Activated T-cell treated with anti-CD3 and anti-CD28 coated beads for 1 hour (primary cell): Measurements from ENCODE around the gene OXT.
A peak's percentile ranks its signal among the peaks of the same experiment; 100 is the strongest.
"Not testable (repeated sequence)": the region's sequence is repeated elsewhere in the genome, so short reads cannot be mapped to it uniquely, and the experiment has no call there.

ENCODE experiments used
- DNase-seq: peaks from one replicate; pipeline ENCODE4 v3.0.0-alpha.2; 2020; ENCODE audit warnings: low read depth

OXT gene

DNA sequence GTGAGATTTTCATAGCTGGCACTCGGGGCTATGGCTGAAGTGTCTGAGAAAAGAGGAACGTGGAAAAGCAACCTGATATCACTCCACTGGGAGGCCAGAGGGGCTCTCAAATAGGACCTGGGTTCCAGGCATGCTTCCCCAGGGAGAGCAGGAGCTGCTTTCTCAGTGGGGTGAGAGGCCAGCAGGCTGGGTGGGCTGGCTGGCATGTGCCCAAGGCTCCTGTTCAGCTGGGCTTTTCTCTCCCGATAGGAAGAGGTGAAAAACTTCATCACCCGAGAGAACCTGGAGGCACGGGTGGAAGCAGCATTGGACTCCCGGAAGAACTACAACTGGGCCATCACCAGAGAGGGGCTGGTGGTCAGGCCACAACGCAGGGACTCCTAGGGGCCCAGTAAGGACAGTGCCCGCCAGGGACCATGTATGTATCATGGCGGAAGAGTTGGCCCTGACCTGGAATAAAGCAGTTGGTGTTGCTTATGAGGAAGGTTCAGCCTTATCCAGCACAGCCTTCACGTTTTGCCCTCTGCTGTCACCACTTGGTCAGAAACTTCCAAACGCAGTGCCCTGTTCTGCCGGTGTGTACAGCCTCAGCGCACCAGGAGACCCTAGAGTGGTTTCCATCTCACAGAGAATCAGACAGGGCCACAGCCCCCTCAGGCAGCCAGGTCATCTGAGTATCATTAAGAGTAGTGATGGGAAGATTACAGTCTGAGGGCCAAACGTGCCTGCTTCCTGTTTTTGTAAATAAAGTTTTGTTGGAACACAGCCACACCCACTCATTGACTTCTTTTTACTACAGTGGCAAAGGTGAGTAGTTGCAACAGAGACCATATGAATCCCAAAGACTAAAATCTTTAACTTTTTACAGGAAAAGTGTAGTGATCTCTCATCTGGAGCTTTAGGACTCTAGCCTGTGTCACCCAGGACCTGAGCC, 23.7 kb upstream of the OXT start:
- no peak for DNase-seq

DNA sequence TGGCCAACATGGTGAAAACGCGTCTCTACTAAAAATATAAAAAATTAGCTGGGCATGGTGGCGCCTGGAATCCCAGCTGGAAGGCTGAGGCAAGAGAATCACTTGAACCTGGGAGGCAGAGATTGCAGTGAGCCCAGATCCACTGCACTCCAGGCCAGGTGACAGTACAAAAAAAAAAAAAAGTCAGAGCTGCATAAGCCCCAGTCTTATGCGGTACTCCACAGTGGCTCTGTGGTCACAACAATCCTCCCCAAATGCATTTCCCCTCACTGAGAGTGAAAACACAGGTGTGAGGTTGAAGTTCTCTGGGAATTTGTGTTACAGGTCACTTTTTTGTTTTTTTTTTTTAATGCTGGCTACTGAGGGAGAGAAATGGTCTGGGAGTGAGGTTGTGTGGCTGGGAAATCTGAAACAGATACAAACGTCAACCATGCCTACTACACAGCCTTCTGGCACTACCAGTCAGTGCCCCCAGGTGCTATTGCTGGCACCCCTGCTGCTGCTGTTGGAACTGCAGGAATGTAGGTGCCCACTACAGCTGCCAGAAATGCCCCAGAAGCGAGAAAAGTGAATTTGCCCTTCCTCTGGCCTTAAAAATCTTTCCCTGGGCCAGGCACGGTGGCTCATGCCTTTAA, 19.9 kb upstream of the OXT start:
- no peak for DNase-seq

- DNase-seq, result no peak
Observed at GRCh38 chr20:3059489-3059888, 11.9 kb upstream of the OXT start.

GRCh38 chr20:3064119-3064518, 7.3 kb upstream of the OXT start:
- DNase-seq, result not testable (repeated sequence)

DNA sequence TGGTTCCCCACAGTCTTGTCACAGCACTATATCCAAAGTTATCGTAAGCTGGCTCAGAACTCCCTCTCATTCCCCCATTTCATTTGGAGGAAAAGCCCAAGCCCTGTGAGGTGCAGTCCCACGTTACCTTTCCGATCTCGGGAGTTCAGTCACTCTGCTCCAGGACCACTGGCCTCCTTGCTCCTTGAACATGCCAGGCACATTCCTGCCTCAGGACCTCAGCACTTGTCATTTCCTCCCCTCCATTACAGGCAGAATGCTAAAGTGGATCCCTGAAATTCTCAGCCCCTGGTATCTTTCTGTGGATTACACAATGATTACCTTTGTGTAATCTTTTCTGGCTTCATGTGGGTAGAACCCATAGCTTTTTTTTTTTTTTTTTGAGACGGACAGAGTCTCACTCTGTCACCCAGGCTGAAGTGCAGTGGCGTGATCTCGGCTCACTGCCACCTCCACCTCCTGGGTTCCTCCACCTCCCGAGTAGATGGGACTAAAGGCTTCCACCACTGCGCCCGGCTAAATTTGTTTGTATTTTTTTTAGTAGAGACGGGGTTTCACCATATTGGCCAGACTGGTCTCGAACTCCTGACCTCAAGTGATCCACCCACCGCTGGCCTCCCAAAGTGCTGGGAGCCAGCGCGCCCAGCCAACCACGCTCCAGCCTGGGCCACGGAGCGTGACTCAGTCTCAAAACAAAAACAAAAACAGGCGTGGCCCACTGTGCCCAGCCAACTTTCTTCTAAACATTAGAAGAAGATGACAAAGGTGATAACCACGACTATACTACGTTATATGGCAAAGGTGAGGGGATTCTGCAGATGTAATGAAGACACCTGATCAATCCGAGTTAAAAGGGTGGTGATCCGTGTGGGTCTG, 4.0 kb upstream of the OXT start:
- DNase-seq, result no peak

DNA sequence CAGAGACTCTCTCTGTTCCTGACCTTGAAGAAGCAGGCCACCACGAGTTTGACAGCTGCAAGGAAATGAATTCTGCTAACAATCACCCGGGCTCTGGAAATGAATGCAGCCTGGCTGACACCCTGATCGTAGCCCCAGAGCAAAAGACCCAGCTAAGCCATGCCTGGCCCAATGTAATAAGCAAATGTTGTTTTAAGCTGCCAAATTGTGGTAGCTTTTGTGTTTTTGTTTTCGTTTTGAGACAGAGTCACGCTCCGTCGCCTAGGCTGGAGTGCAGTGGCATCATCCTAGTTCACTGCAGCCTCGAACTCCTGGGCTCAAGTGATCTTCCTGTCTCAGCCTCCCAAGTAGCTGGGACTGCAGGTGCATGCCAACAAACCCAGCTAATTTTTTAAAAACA, 3.3 kb upstream of the OXT start:
- no peak for DNase-seq

DNA sequence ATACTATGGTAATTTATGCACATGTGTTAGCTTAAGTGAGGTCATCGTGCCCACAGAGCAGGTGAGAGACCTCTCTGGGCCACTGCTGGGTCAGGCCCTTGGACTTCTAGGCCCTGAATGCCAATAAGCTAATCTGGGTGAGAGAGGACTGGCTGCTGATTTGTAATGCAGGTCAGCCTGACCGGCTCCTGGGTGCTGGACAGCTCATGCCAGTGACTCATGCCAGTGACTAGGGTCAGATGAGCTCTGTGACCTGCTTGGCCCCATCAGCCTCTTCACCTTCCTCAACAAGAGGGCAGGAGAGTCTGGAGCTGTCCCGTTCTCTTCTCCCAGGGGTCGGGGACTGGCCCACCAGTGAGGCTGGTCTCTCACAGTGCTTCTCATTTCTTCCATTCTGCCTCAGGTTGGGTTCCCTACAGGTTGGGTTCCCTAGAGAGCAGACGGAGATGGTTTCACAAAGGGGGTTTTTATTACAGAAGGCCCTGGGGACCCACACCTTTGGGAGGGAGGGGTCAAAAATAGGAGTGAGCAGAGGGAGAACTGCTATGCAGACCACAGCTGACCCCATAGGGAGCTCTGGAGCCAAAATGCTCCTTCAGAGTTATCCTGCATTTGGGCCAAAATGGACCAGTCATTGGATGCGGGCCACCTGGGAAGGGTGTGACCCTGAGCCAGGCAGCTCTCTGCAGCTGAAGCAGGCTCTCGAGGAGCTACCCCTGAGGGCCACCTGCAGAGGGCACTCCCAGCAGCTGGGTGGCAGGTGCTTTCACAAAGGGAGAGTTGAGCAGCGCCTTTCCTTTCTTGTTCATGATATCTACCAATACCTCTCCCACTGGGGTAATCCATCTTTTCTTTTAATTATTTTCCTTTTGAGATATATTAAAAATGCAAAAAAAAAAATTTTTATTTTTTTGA, 2.2 kb upstream of the OXT start:
- peak; percentile 39 for DNase-seq

- no peak for DNase-seq
Observed at GRCh38 chr20:3070725-3071124, 695 bp upstream of the OXT start.

DNA sequence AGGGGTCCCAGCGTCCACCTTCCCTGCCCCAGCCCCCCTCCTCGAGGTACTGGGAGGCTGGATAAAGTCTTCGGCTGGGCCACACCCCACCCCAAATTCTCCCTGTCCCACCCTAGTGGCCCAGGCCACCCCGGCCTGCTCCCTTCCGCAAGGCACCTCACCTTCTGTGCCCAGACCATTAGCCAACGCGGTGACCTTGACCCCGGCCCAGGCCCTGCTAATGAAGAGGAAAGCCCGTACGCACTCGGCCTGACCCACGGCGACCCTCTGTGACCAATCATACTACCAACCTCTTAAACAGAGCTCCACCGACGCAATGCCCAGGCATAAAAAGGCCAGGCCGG, 182 bp upstream of the OXT start:
- no peak for DNase-seq

DNA sequence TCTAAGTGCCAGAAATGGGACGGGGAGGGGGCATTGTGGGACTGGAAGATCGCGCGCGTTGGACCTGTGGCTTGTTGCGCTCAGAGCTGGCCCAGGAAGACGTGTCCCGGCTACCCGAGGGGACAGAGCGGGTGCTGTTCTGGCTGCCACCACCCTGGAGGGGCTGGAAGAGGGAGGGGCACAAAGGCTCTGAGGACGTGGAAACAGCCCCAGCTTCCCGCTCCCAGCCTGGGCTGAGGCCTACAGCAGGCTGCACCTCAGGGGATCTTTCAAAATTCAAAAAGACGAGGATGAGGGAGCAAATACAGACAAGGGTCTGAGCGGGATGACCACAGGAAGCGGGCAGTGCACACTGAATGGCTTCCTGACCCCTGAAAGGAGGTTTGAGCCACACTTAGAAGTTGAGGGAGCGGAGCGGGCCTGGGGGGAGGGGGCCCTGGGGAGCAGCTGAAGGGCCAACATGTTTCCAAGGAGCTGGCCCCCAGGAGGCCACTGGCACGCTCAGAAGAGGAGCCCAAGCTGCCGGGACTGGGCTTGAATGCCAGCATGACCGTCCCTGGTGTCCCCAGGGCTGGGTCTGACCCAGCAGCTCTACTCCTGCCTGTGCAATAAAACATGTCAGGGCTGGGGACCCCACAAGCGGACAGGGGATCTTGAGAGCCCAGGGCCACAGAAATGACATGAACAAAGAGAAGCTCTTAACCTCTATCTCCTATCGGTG, 1.3 kb downstream of the OXT start:
- no peak for DNase-seq

DNA sequence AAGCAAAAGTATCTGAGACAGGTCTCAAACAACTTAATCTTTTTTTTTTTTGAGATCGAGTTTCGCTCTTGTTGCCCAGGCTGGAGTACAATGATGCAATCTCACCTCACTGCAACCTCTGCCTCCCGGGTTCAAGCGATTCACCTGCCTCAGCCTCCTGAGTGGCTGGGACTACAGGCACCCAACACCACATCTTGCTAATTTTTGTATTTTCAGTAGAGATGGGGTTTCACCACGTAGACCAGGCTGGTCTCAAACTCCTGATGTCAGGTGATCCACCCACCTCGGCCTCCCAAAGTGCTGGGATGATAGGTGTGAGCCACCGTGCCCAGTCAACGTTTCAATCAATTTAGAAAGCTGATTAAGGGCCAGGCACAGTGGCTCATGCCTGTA, 1.8 kb downstream of the OXT start:
- not testable (repeated sequence) for DNase-seq

GRCh38 chr20:3074812-3075211, 3.4 kb downstream of the OXT start:
- DNase-seq, result no peak

DNA sequence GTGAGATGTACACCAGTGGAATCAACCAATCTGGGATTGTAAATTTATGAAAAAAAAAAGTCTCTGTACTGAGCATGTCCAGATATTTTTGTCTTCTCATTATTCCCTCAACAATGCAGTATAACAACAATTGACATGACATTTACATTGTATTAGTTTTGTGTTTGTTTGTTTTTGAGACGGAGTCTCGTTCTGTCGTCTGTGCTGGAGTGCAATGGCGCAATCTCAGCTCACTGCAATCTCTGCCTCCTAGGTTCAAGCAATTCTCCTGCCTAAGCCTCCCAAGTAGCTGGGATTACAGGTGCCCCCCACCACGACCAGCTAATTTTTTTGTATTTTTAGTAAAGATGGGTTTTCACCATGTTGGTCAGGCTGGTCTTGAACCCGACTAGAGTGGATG, 3.9 kb downstream of the OXT start:
- DNase-seq, result not testable (repeated sequence)

GRCh38 chr20:3077618-3078134, 6.3 kb downstream of the OXT start:
- no peak for DNase-seq

DNA sequence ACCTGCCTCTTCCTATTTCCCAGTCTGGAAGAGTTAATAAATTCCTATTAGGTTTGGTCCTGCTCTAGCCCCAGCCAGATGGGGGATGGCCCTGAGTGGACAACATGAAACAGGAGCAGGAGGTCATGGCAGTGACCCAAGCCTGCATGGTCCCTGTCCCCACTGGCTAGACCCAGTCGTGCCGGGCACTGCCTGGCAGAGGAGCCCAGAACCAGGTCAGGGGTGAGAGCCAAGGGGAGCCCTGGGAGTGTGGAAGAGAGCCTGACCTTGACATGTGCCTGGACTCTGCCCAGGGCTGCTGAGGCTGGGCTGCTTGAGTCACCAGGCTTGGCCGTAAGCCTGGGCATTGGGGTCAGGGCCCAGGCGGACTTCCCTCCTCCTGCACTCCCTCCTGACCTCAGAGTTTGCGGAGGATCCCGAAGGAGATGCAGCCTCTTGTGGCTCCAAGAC, 9.5 kb downstream of the OXT start:
- DNase-seq, result no peak

- no peak for DNase-seq
Observed at GRCh38 chr20:3081641-3082040, 10.2 kb downstream of the OXT start.

GRCh38 chr20:3082306-3082951, 11.0 kb downstream of the OXT start:
- DNase-seq, result no peak

GRCh38 chr20:3082955-3083952, 11.8 kb downstream of the OXT start:
- no peak for DNase-seq
